Karpas-422 (cell line): ENCODE data around the gene ELF2. TPM values are rescaled to one million over a fixed set of nuclear protein-coding genes. Genes with fewer than 3 reads are reported as not detected.
"Not testable (repeated sequence)": the region's sequence is repeated elsewhere in the genome, so short reads cannot be mapped to it uniquely, and the experiment has no call there.

ENCODE experiments used
- DNase-seq: peaks from one replicate; pipeline ENCODE4 v3.0.0-alpha.2; 2015
- H2AFZ ChIP-seq: fragments of 200-600 bp; sonication (generic); 2 replicates; pipeline ENCODE4 v1.6.1; 2014; ENCODE audit warnings: antibody characterized with exemption, low read length, mixed read lengths
- H3K27ac ChIP-seq: fragments of 200-600 bp; sonication (generic); 2 replicates; pipeline ENCODE4 v1.5.1; 2014; ENCODE audit warnings: mild to moderate bottlenecking, low read length, moderate library complexity
- H3K27me3 ChIP-seq: fragments of 200-600 bp; sonication (generic); 2 replicates; pipeline ENCODE4 v1.6.1; 2014; ENCODE audit warnings: low read length, mixed read lengths
- H3K36me3 ChIP-seq: fragments of 200-600 bp; sonication (generic); 2 replicates; pipeline ENCODE4 v1.6.1; 2014; ENCODE audit warnings: low read length, mixed read lengths; ENCODE audit not compliant: insufficient read depth
- H3K4me1 ChIP-seq: fragments of 200-600 bp; sonication (generic); 2 replicates; pipeline ENCODE4 v1.6.1; 2014; ENCODE audit warnings: mild to moderate bottlenecking, low read length, mixed read lengths
- H3K4me2 ChIP-seq: fragments of 200-600 bp; sonication (generic); 2 replicates; pipeline ENCODE4 v1.6.1; 2014; ENCODE audit warnings: low read length, low read depth, mild to moderate bottlenecking; ENCODE audit not compliant: poor library complexity, severe bottlenecking
- H3K4me3 ChIP-seq: fragments of 200-600 bp; sonication (generic); 2 replicates; pipeline ENCODE4 v1.5.1; 2014; ENCODE audit warnings: mild to moderate bottlenecking, antibody characterized with exemption, low read length, mixed read lengths
- H3K79me2 ChIP-seq: fragments of 200-600 bp; sonication (generic); 2 replicates; pipeline ENCODE4 v1.6.1; 2014; ENCODE audit warnings: mild to moderate bottlenecking, low read length, mixed read lengths
- H3K9ac ChIP-seq: fragments of 200-600 bp; sonication (generic); 2 replicates; pipeline ENCODE4 v1.6.0; 2014; ENCODE audit warnings: low read length
- H3K9me2 ChIP-seq: fragments of 200-600 bp; sonication (generic), shearing (Covaris generic); replicated peaks from 2 replicates; pipeline ENCODE4 v1.6.0; 2014; ENCODE audit warnings: mild to moderate bottlenecking, low read length, moderate library complexity; ENCODE audit not compliant: insufficient read depth
- H3K9me3 ChIP-seq: fragments of 300-700, 200-600 bp; sonication (generic); 2 replicates; pipeline ENCODE4 v1.6.1; 2014; ENCODE audit warnings: low read length, mixed read lengths
- H4K20me1 ChIP-seq: fragments of 200-600 bp; sonication (generic); 2 replicates; pipeline ENCODE4 v1.6.1; 2014; ENCODE audit warnings: mild to moderate bottlenecking, antibody characterized with exemption, low read length, low read depth; ENCODE audit not compliant: insufficient read depth
- total RNA-seq: library from RNA; depleted of rRNA; stranded (reverse); fragments of >200 nt; shearing (Covaris generic); gene quantifications from 2 replicates; pipeline ENCODE4 v1.2.3, GENCODE V29; 2014; ENCODE audit warnings: low replicate concordance

ELF2 gene
- total RNA-seq, 1 experiment from 2014 or later = 33.1 TPM

DNA sequence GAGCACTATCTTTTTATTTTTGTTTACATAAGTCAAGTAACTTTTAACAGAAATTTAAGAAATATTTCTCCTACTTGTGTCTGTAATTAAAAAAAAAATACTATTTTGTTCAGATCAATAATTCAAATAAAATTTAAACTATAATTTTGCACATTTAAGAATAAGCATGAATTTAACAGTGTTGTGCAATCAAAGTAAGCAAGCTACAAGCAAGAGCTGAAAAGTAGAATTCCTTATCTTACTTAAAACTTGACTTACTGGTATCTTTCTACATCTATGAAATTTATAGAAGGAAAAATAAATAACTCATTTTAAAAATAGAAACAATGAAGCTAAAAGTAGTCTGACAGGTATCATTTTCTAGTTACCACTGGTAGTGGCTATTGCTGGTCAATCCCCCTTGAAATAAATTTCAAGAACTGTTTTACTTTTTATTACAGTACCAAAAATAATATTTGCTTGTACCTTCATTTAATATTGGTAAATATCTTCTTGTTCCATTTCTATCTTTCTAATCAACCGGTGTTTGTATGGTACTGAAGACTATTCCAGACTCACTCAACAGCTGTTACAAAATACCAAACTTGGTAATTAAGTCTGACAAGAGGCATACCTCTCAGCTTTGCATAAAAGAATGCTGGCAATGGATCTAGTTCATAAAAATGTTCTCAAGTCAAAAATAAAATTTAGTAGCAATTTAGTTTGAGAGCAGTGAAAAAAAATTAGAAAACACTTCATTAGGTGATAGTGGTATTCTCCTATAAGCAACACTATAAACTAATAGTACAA is 99.3 kb downstream of the ELF2 start:
- Histone ChIP-seq H3K4me2 (peak overlapping the region; percentile 5), H3K4me1 (peaks cover 60% of the 10 kb centered on the region), H4K20me1 (peaks cover 18% of the 10 kb centered on the region), H3K36me3 (peaks cover 11% of the 10 kb centered on the region; the same call in 1 of the 2 replicates), H3K9ac (no peak overlapping the region), H2AFZ (no peak overlapping the region), H3K9me3 (no peaks in the 10 kb centered on the region), H3K27ac (0 out of 2 replicates have a peak overlapping the region, but pooled peaks have one; percentile 0), H3K4me3 (no peak overlapping the region), H3K79me2 (peaks cover 99% of the 10 kb centered on the region), H3K9me2 (no peaks in the 10 kb centered on the region), H3K27me3 (no peaks in the 10 kb centered on the region)
- no peak for DNase-seq

DNA sequence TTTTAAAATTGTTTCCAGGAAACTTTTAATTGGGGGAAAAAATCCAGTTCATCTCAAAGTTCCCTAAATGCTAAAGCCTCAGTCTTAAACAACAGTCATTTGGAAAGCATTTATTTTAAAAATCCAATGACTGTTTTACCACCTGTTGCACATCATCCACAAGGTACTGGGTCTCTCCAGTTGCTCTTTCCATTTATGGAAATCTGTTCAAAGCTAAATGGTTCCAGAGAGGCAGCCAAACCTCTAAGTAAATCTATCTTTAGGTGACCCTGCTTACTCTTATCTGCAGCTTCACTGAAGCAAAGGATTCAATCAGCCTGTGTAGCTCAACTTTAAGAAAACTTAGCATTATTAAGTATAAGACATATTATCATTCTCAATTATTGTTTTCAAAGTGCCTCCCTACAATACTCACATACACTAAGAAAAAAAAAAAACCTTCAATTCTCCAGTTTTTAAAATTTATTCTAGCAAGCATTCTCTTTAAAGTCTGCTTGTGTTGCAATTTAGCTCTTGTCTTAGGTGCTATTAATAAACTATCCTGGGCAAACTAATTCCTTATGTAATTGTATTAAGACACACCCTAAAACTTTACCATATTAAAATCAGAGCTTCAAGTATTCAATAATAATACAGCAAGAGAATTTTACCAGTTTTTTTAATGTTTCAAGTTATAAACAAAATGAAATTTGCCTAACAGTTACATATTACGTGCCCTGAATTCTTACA is 100.8 kb downstream of the ELF2 start:
- H4K20me1 ChIP-seq = peaks cover 11% of the 10 kb centered on the region
- no peak for DNase-seq
- no peak overlapping the region for H3K4me2 ChIP-seq
- H3K27ac ChIP-seq = peak overlapping the region; percentile 1; the same call in 1 of the 2 replicates
- no peaks in the 10 kb centered on the region for H3K27me3 ChIP-seq
- H3K79me2 ChIP-seq = peaks cover 99% of the 10 kb centered on the region
- H3K9me2 ChIP-seq = no peaks in the 10 kb centered on the region
- H3K4me1 ChIP-seq = peaks cover 50% of the 10 kb centered on the region
- H3K9me3 ChIP-seq = no peaks in the 10 kb centered on the region
- H2AFZ ChIP-seq = no peak overlapping the region
- no peak overlapping the region for H3K4me3 ChIP-seq
- no peak overlapping the region for H3K9ac ChIP-seq
- H3K36me3 ChIP-seq = peaks cover 26% of the 10 kb centered on the region; the same call in 1 of the 2 replicates

GRCh38 chr4:139060591-139060990 is 116.4 kb downstream of the ELF2 start:
- H3K79me2 ChIP-seq = peaks cover 75% of the 10 kb centered on the region
- peaks cover 78% of the 10 kb centered on the region; the same call in 1 of the 2 replicates for H3K36me3 ChIP-seq

DNA sequence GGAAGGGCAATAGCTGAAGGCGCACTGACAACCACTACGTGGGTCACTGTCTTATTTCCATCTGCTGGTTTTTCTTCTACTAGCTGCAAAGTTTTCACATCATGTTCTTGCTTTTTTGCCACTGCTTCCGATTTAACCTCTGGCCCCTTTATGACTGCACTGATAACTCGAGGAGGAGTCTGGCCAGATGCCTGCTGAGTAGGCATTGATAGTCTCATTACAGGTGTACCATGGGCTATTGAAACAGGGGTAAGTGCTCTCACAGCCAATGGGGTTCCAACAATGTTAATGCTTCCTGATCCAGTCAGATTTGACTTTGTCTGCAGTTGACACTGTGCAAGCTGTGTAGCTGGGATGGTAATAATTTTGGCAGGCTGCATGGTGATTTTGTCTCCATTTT is 118.0 kb downstream of the ELF2 start:
- not testable (repeated sequence) for H4K20me1 ChIP-seq, H3K9ac ChIP-seq, H3K4me2 ChIP-seq, H3K9me2 ChIP-seq, DNase-seq, H3K27me3 ChIP-seq, H2AFZ ChIP-seq, H3K9me3 ChIP-seq, H3K27ac ChIP-seq, H3K4me3 ChIP-seq, H3K4me1 ChIP-seq
- Histone ChIP-seq H3K36me3 (peaks cover 77% of the 10 kb centered on the region; the same call in 1 of the 2 replicates), H3K79me2 (peaks cover 77% of the 10 kb centered on the region)

More at GRCh38 chr4:139060591-139060990, 116.4 kb downstream of the ELF2 start:
- H3K9ac ChIP-seq = no peak overlapping the region
- H3K4me3 ChIP-seq = no peak overlapping the region
- H4K20me1 ChIP-seq = no peaks in the 10 kb centered on the region
- no peak for DNase-seq
- H2AFZ ChIP-seq = no peak overlapping the region
- no peak overlapping the region for H3K27ac ChIP-seq
- H3K9me2 ChIP-seq = no peaks in the 10 kb centered on the region
- H3K27me3 ChIP-seq = no peaks in the 10 kb centered on the region
- H3K9me3 ChIP-seq = no peaks in the 10 kb centered on the region
- no peak overlapping the region for H3K4me2 ChIP-seq
- no peaks in the 10 kb centered on the region for H3K4me1 ChIP-seq

DNA sequence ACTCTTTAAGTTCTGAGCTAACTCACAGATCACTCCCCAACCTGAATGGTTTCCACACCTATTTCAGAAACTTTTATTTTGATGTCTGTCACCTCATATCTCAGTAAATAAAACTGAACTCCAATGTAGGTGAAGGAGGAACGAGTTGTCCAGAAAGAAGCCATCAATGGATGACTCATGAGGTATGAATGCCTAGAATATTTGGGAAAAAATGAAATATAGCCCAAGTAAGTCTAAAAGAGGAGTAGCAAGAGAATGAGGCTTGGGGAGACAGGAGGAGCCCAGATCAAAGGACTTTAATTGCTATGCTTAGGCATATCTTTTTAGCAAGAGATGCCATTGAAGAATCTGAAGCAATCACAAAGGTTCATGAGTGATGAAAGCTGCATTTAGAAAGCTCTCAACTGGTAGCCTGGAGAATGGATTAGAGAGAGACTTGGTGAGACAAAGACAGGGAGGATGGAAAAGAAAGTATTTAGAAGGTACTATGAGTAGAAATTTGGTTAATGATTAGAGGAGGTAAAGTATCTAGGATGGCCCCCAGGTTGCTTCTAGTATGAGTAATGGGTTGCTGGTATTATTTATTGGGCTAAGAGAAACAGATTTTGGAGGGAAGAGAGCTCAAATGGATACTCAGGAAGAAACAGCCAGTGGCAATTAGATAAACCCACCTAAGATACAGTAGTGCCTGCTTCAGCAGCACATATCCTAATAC is 122.1 kb downstream of the ELF2 start:
- Histone ChIP-seq H3K4me1 (no peaks in the 10 kb centered on the region), H3K27ac (no peak overlapping the region), H3K27me3 (no peaks in the 10 kb centered on the region), H3K9ac (no peak overlapping the region), H3K36me3 (peaks cover 62% of the 10 kb centered on the region; the same call in 1 of the 2 replicates), H3K9me2 (no peaks in the 10 kb centered on the region), H2AFZ (no peak overlapping the region), H4K20me1 (peaks cover 4% of the 10 kb centered on the region), H3K4me2 (no peak overlapping the region), H3K4me3 (no peak overlapping the region), H3K79me2 (peaks cover 77% of the 10 kb centered on the region), H3K9me3 (no peaks in the 10 kb centered on the region)
- DNase-seq = no peak

- no peak for DNase-seq
- H3K27ac ChIP-seq = no peak overlapping the region
- H3K9me2 ChIP-seq = no peaks in the 10 kb centered on the region
- H3K9me3 ChIP-seq = no peaks in the 10 kb centered on the region
- no peaks in the 10 kb centered on the region for H3K4me1 ChIP-seq
- H3K79me2 ChIP-seq = peaks cover 81% of the 10 kb centered on the region
- no peak overlapping the region for H3K9ac ChIP-seq
- H2AFZ ChIP-seq = no peak overlapping the region
- no peaks in the 10 kb centered on the region for H3K27me3 ChIP-seq
- peaks cover 4% of the 10 kb centered on the region for H4K20me1 ChIP-seq
- H3K4me3 ChIP-seq = no peak overlapping the region
- H3K4me2 ChIP-seq = no peak overlapping the region
- H3K36me3 ChIP-seq = peaks cover 53% of the 10 kb centered on the region; the same call in 1 of the 2 replicates
Observed at GRCh38 chr4:139053909-139054308, 123.1 kb downstream of the ELF2 start.

- no peak overlapping the region for H3K4me2 ChIP-seq
- peaks cover 13% of the 10 kb centered on the region for H4K20me1 ChIP-seq
- H3K79me2 ChIP-seq = peaks cover 80% of the 10 kb centered on the region
- DNase-seq = no peak
- no peak overlapping the region for H3K4me3 ChIP-seq
- H3K4me1 ChIP-seq = no peaks in the 10 kb centered on the region
- peaks cover 46% of the 10 kb centered on the region; the same call in 1 of the 2 replicates for H3K36me3 ChIP-seq
- H2AFZ ChIP-seq = no peak overlapping the region
- no peaks in the 10 kb centered on the region for H3K9me3 ChIP-seq
- H3K9me2 ChIP-seq = no peaks in the 10 kb centered on the region
- no peak overlapping the region for H3K9ac ChIP-seq
- H3K27me3 ChIP-seq = no peaks in the 10 kb centered on the region
- H3K27ac ChIP-seq = no peak overlapping the region
Observed at GRCh38 chr4:139050446-139050845, 126.6 kb downstream of the ELF2 start.

DNA sequence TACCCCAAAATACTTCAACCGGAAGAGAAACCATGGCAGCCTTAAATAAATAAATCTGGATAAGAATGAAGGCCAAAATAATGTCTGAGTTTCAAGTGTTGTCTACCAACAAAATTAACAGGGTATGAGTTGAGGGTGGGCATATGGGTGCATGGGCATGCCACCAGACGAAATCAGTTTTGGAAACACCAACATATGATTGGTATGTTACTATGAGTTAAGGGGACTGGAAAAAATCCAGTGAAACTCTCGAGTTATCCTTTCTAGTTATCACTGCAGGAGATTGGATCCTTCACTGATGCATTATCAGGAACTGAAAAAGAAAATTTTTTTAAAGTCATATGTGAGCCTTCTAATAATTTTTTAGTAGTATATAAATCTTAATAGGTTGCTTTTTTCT is 129.0 kb downstream of the ELF2 start:
- Histone ChIP-seq H3K9me3 (no peaks in the 10 kb centered on the region), H2AFZ (no peak overlapping the region), H3K27ac (no peak overlapping the region), H3K36me3 (peaks cover 44% of the 10 kb centered on the region), H4K20me1 (peaks cover 23% of the 10 kb centered on the region; the same call in 1 of the 2 replicates), H3K4me2 (no peak overlapping the region), H3K4me3 (no peak overlapping the region), H3K79me2 (peaks cover 75% of the 10 kb centered on the region), H3K27me3 (no peaks in the 10 kb centered on the region), H3K9ac (no peak overlapping the region), H3K9me2 (no peaks in the 10 kb centered on the region), H3K4me1 (no peaks in the 10 kb centered on the region)
- no peak for DNase-seq
